Measurements from ENCODE around the gene MANSC1. TPM values are rescaled to one million over a fixed set of nuclear protein-coding genes. Genes with fewer than 3 reads are reported as not detected.

The MANSC1 gene
- total and polyA plus RNA-seq, 2 of the 13 experiments (the other 11 are each of a cell fraction or from before 2014, with no cell fraction given): 1.9 to 4.2 TPM

GRCh38 chr12:12349711-12350665, at the start of gene MANSC1 (continued):
- TF ChIP-seq CBFB (CRISPR knock-in tag; IDR thresholded peaks at IDR 0.05): peak; percentile 77; the same call in 1 of the 2 replicates
- no peak for TF ChIP-seq ZNF24 (IDR thresholded peaks at IDR 0.05)
- no peak for TF ChIP-seq TOE1 (CRISPR knock-in tag; IDR thresholded peaks at IDR 0.05)
- 0 out of 2 replicates have a peak, but pooled peaks have one; percentile 60 for TF ChIP-seq CREB3 (CRISPR knock-in tag; IDR thresholded peaks at IDR 0.05)
- no peak for TF ChIP-seq ZFAT (CRISPR knock-in tag; conservative IDR thresholded peaks at IDR 0.05)
- peak; percentile 82; the same call in 1 of the 2 replicates for TF ChIP-seq ZBTB7B (CRISPR knock-in tag; IDR thresholded peaks at IDR 0.05)
- TF ChIP-seq THAP8 (CRISPR knock-in tag; IDR thresholded peaks at IDR 0.05; ENCODE audit: borderline replicate concordance): no peak
- TF ChIP-seq NR2F6 (IDR thresholded peaks at IDR 0.05): no peak
- no peak for TF ChIP-seq NR2F6 (CRISPR knock-in tag; IDR thresholded peaks at IDR 0.05)
- TF ChIP-seq SNAI1 (CRISPR knock-in tag; IDR thresholded peaks at IDR 0.05; ENCODE audit: borderline replicate concordance): peak; percentile 66; the same call in 1 of the 2 replicates
- TF ChIP-seq RAD21 (CRISPR knock-in tag; IDR thresholded peaks at IDR 0.05): peak; percentile 56; the same call in 1 of the 2 replicates
- no peak for TF ChIP-seq BCL3 (CRISPR knock-in tag; IDR thresholded peaks at IDR 0.05)
- TF ChIP-seq KDM5B (CRISPR knock-in tag; IDR thresholded peaks at IDR 0.05; ENCODE audit: borderline replicate concordance): peak; percentile 71; the same call in 1 of the 2 replicates
- TF ChIP-seq IRX3 (CRISPR knock-in tag; IDR thresholded peaks at IDR 0.05; ENCODE audit: borderline replicate concordance, low read depth): 0 out of 2 replicates have a peak, but pooled peaks have one; percentile 21
- peak; percentile 70 for TF ChIP-seq SPEN (CRISPR knock-in tag; IDR thresholded peaks at IDR 0.05; ENCODE audit: low read depth)
- no peak for TF ChIP-seq ZNF614 (CRISPR knock-in tag; IDR thresholded peaks at IDR 0.05; ENCODE audit: borderline replicate concordance)
- TF ChIP-seq THAP9 (CRISPR knock-in tag; IDR thresholded peaks at IDR 0.05; ENCODE audit: borderline replicate concordance): peak; percentile 50
- TF ChIP-seq LCORL (IDR thresholded peaks at IDR 0.05): no peak
- peak; percentile 13 for TF ChIP-seq LCORL (CRISPR knock-in tag; IDR thresholded peaks at IDR 0.05)
- peak; percentile 75 for TF ChIP-seq SRF (IDR thresholded peaks at IDR 0.05; ENCODE audit: low read depth, low read length)
- no peak for TF ChIP-seq XRCC5 (optimal IDR thresholded peaks at IDR 0.05; ENCODE audit: low read length)
- peak; percentile 28 for TF ChIP-seq ZNF883 (CRISPR knock-in tag; IDR thresholded peaks at IDR 0.05; ENCODE audit: not compliant biosample characterization)
- peak; percentile 85 for TF ChIP-seq ZNF563 (CRISPR knock-in tag; IDR thresholded peaks at IDR 0.05)
- no peak for TF ChIP-seq SMARCE1 (IDR thresholded peaks at IDR 0.05; ENCODE audit: borderline replicate concordance)

Measured in HepG2 (cell line).